HepG2 (cell line): ENCODE results near the gene RABEP1. TPM values are rescaled to one million over a fixed set of nuclear protein-coding genes. Genes with fewer than 3 reads are reported as not detected.

Source experiments
- ATAC-seq: fragments of 200-7000 bp; cut with Tn5 transposase; 3 replicates; pipeline ENCODE4 v1.9.1; 2020; ENCODE audit warnings: mild to moderate bottlenecking, moderate library complexity
- BruUV-seq: library from RNA; stranded (reverse); fragments of 400-500 nt; replicated peaks from 2 replicates; lab custom pipeline; 2021; lab: Mats Ljungman, UMichigan
- CTCF ChIA-PET: fragments of 300-600 bp; formaldehyde crosslinking; extraction: SDS; loops from one replicate; lab custom pipeline; 2021; ENCODE audit warnings: low total read pairs, inconsistent platforms, low intra/inter-chr PET ratio; lab: Yijun Ruan, JAX
- POLR2A ChIA-PET: fragments of 350-600 bp; sonication (Branson Sonifier 250); formaldehyde crosslinking; loops from one replicate; lab custom pipeline; 2020; ENCODE audit warnings: antibody characterized with exemption, inconsistent platforms; lab: Yijun Ruan, JAX
- DNase-seq: peaks from one replicate; pipeline ENCODE4 v3.0.0-alpha.2; 2015; ENCODE audit warnings: low spot score
- FAIRE-seq: peaks from 3 replicates; lab custom pipeline; 2011; peaks lifted over from hg19 to GRCh38; lab: Jason Lieb, UNC
- H2AFZ ChIP-seq: one replicate; pipeline ENCODE4 v1.6.1; 2011; ENCODE audit warnings: low read length, inconsistent platforms
- H3K27ac ChIP-seq: fragments of 300-600 bp; 3 replicates; pipeline ENCODE4 v1.8.0; 2011; ENCODE audit warnings: mixed run types, mild to moderate bottlenecking, mixed read lengths, low read length, inconsistent platforms; ENCODE audit not compliant: insufficient read depth; ENCODE audit errors: extremely low read length
- H3K27me3 ChIP-seq, 2 experiments: fragments of 200-600 bp in 1 of 2; 2 replicates in 1 of 2; 3 replicates in 1 of 2; pipeline versions ENCODE4 v1.6.0 to v1.8.0; 2011; ENCODE audit warnings: low read length in 2 of 2, mild to moderate bottlenecking in 2 of 2, moderate library complexity in 2 of 2, inconsistent platforms in 1 of 2; ENCODE audit not compliant: insufficient read depth in 2 of 2, control insufficient read depth in 1 of 2
- H3K36me3 ChIP-seq, 2 experiments: fragments of 200-600 bp in 1 of 2; replicated peaks in 1 of 2; 2 replicates in 1 of 2; 3 replicates in 1 of 2; pipeline versions ENCODE4 v1.5.1 to v1.8.0; 2011; ENCODE audit warnings: low read length in 2 of 2, inconsistent platforms in 1 of 2; ENCODE audit not compliant: insufficient read depth in 2 of 2, control insufficient read depth in 1 of 2
- H3K4me1 ChIP-seq: 2 replicates; pipeline ENCODE4 v1.5.1; 2012; ENCODE audit warnings: low read length, inconsistent platforms; ENCODE audit not compliant: insufficient read depth
- H3K4me2 ChIP-seq: 2 replicates; pipeline ENCODE4 v1.6.0; 2011; ENCODE audit warnings: low read depth, low read length, inconsistent platforms
- H3K4me3 ChIP-seq, 3 experiments: fragments of 200-600 bp in 1 of 3; sonication (generic), shearing (Covaris generic) in 1 of 3; replicated peaks in 1 of 3; 2 replicates each; pipeline ENCODE4 v1.5.1; 2011 to 2016; ENCODE audit warnings: low read length in 3 of 3, inconsistent platforms in 2 of 3, low read depth in 2 of 3, mild to moderate bottlenecking in 2 of 3, control low read depth in 1 of 3, mixed read lengths in 1 of 3; ENCODE audit not compliant: insufficient read depth in 1 of 3
- H3K79me2 ChIP-seq: one replicate; pipeline ENCODE4 v1.6.1; 2011; ENCODE audit warnings: low read length, inconsistent platforms; ENCODE audit not compliant: insufficient read depth
- H3K9ac ChIP-seq: 2 replicates; pipeline ENCODE4 v1.6.0; 2011; ENCODE audit warnings: mild to moderate bottlenecking, low read depth, low read length, inconsistent platforms; ENCODE audit not compliant: insufficient read depth
- H3K9me3 ChIP-seq: 2 replicates; pipeline ENCODE4 v1.5.1; 2012; ENCODE audit warnings: mild to moderate bottlenecking, low read length
- H4K20me1 ChIP-seq: 2 replicates; pipeline ENCODE4 v1.6.0; 2011; ENCODE audit warnings: inconsistent platforms, mild to moderate bottlenecking, low read length, moderate library complexity; ENCODE audit not compliant: insufficient read depth
- ATAD3A ChIP-seq: sonication (generic); formaldehyde crosslinking; IDR thresholded peaks from 2 replicates; pipeline ENCODE4 v1.4.0; 2020; ENCODE audit warnings: missing genetic modification reagents
- KDM1A ChIP-seq: IDR thresholded peaks from 2 replicates; pipeline ENCODE4 v1.6.1; 2016; ENCODE audit warnings: missing compliant biosample characterization
- NFE2L1 ChIP-seq: sonication (generic); formaldehyde crosslinking; IDR thresholded peaks from 2 replicates; pipeline ENCODE4 v1.4.0; 2020; ENCODE audit warnings: missing genetic modification reagents, mild to moderate bottlenecking, borderline replicate concordance
- ZFP36L2 ChIP-seq: sonication (generic); formaldehyde crosslinking; IDR thresholded peaks from 2 replicates; pipeline ENCODE4 v1.4.0; 2020; ENCODE audit warnings: missing genetic modification reagents
- ZFP62 ChIP-seq: sonication (generic); formaldehyde crosslinking; IDR thresholded peaks from 2 replicates; pipeline ENCODE4 v1.4.0; 2020; ENCODE audit warnings: missing genetic modification reagents
- ZNF10 ChIP-seq: sonication (generic); formaldehyde crosslinking; IDR thresholded peaks from 2 replicates; pipeline ENCODE4 v1.4.0; 2020; ENCODE audit warnings: mild to moderate bottlenecking, low read depth, missing genetic modification reagents, borderline replicate concordance
- ZNF282 ChIP-seq: fragments of 450-650 bp; IDR thresholded peaks from 2 replicates; pipeline ENCODE4 v1.6.1; 2018; ENCODE audit not compliant: partially characterized antibody
- ZNF552 ChIP-seq: sonication (generic); formaldehyde crosslinking; IDR thresholded peaks from 2 replicates; pipeline ENCODE4 v1.9.0; 2022; ENCODE audit warnings: missing genetic modification reagents, mild to moderate bottlenecking, borderline replicate concordance
- ZNF788 ChIP-seq: sonication (generic); formaldehyde crosslinking; IDR thresholded peaks from 2 replicates; pipeline ENCODE4 v1.5.0; 2020; ENCODE audit warnings: mild to moderate bottlenecking, missing genetic modification reagents, borderline replicate concordance
- ZSCAN25 ChIP-seq: sonication (generic); formaldehyde crosslinking; IDR thresholded peaks from 2 replicates; pipeline ENCODE4 v1.8.0; 2022; ENCODE audit warnings: mild to moderate bottlenecking, missing genetic modification reagents
- WGBS: methylation state at CpG from one replicate; pipeline ENCODE4 v1.1.6; 2017; ENCODE audit warnings: low lambda C conversion rate; 5-methylcytosine and 5-hydroxymethylcytosine counted together
- in situ Hi-C: cut with HindIII; loops from 2 replicates; pipeline ENCODE4 v1.10.0; 2017; ENCODE audit warnings: low pct_unique_long_range_greater_than_20kb; ENCODE audit not compliant: extremely low pct_ligation_motif_present
- intact Hi-C: fragments of 100-400 bp; cut with micrococcal nuclease; formaldehyde crosslinking; loops from one replicate; pipeline ENCODE4 v1.10.0; 2022; ENCODE audit not compliant: unreplicated experiment
- polyA plus RNA-seq, 8 experiments: library from polyadenylated mRNA; depleted of rRNA in 3 of 8; stranded (reverse) in 7 of 8; unstranded in 1 of 8; fragments of >200 nt; fragmentation: Illumina TruSeq in 4 of 8; extraction: Trizol in 4 of 8; gene quantifications; 2 replicates each; pipeline versions ENCODE4 v1.2.1 to v1.2.3, GENCODE V29; 2011 to 2016; ENCODE audit warnings: low read depth in 4 of 8, missing spikeins in 1 of 8, mixed read lengths in 1 of 8; ENCODE audit not compliant: insufficient read depth in 1 of 8
- total RNA-seq, 5 experiments: library from RNA; depleted of rRNA; stranded (reverse); fragments of >200 nt; fragmentation: Illumina TruSeq; extraction: Trizol; gene quantifications; 2 replicates each; pipeline ENCODE4 v1.2.3, GENCODE V29; 2016; ENCODE audit warnings: low read depth in 1 of 5
- TF ChIP-seq, protein P1 (sequence below): sonication (generic); formaldehyde crosslinking; IDR thresholded peaks from 2 replicates; pipeline ENCODE4 v1.5.0; 2020; ENCODE audit warnings: missing genetic modification reagents
- TF ChIP-seq, protein P2 (sequence below): sonication (generic); formaldehyde crosslinking; IDR thresholded peaks from 2 replicates; pipeline ENCODE4 v1.5.0; 2020; ENCODE audit warnings: mild to moderate bottlenecking, low read depth, missing genetic modification reagents, borderline replicate concordance
- TF ChIP-seq, protein P3 (sequence below), 2 experiments: sonication (generic) in 1 of 2; formaldehyde crosslinking in 1 of 2; IDR thresholded peaks; 2 replicates each; pipeline versions ENCODE4 v1.5.1 to v1.6.1; 2011 to 2020; ENCODE audit warnings: borderline replicate concordance in 1 of 2, low read depth in 1 of 2, low read length in 1 of 2, mild to moderate bottlenecking in 1 of 2, missing genetic modification reagents in 1 of 2, moderate library complexity in 1 of 2
- TF ChIP-seq, protein P4 (sequence below): sonication (generic); formaldehyde crosslinking; IDR thresholded peaks from 2 replicates; pipeline ENCODE4 v1.4.0; 2020; ENCODE audit warnings: missing genetic modification reagents
- TF ChIP-seq, protein P5 (sequence below): sonication (generic); formaldehyde crosslinking; IDR thresholded peaks from 2 replicates; pipeline ENCODE4 v1.5.0; 2020; ENCODE audit warnings: missing genetic modification reagents, mild to moderate bottlenecking, borderline replicate concordance
- TF ChIP-seq, protein P6 (sequence below): sonication (generic); formaldehyde crosslinking; IDR thresholded peaks from 2 replicates; pipeline ENCODE4 v1.4.0; 2020; ENCODE audit warnings: missing genetic modification reagents, borderline replicate concordance

RABEP1 gene
- total and polyA plus RNA-seq, 2 of the 13 experiments (the other 11 are each of a cell fraction or from before 2014, with no cell fraction given), result 13.7 to 41.5 TPM

DNA sequence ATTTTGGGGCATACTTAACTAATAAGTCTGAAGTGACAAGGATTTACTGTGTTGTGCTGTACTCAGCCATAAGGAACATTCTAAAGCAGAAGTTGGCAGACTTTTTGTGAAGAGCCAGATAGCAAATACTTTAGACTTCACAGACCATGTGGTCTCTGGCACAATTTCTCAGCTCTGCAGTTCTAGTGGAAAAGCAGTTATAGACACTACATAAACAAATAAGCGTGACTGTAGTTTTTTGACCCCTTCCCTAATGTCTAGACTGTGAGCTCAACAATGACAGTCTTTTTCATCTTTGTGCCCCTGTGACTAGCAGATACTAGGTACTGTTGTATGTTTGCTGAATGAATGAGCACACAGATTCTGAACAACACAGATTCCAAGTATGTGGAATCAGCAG is 142.8 kb downstream of the RABEP1 start:
- no peak for DNase-seq
- WGBS, result 100% methylated on average over 1 of the region's 1 CpG
- CTCF ChIA-PET, result no interaction called here
- H3K9ac ChIP-seq, result no peak overlapping the region
- no peak for ATAC-seq
- POLR2A ChIA-PET, result interaction anchor here (1.2 kb wide), 1 partner anchor 14 kb away, joined by 3 read pairs; the partner anchor contains the start of gene C1QBP
- H3K4me2 ChIP-seq, result no peak overlapping the region
- TF ChIP-seq, protein P1, sequence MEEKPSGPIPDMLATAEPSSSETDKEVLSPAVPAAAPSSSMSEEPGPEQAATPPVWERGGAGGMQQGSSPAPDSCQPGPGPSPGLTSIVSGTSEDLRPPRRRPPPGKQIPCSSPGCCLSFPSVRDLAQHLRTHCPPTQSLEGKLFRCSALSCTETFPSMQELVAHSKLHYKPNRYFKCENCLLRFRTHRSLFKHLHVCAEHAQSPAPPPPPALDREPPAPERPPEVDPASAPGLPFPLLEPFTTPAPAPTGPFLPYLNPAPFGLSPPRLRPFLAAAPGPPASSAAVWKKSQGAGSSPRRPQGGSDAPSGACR (CRISPR knock-in tag), result no peak
- TF ChIP-seq, protein P2, sequence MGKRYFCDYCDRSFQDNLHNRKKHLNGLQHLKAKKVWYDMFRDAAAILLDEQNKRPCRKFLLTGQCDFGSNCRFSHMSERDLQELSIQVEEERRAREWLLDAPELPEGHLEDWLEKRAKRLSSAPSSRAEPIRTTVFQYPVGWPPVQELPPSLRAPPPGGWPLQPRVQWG (CRISPR knock-in tag), result no peak
- TF ChIP-seq ZSCAN25 (no peak), ZNF552 (no peak), ZNF10 (CRISPR knock-in tag) (no peak), KDM1A (CRISPR knock-in tag) (no peak), ZNF282 (no peak), ZFP62 (CRISPR knock-in tag) (no peak), NFE2L1 (CRISPR knock-in tag) (no peak), ZFP36L2 (CRISPR knock-in tag) (no peak), ZNF788 (CRISPR knock-in tag) (no peak), ATAD3A (no peak)
- TF ChIP-seq, protein P3, sequence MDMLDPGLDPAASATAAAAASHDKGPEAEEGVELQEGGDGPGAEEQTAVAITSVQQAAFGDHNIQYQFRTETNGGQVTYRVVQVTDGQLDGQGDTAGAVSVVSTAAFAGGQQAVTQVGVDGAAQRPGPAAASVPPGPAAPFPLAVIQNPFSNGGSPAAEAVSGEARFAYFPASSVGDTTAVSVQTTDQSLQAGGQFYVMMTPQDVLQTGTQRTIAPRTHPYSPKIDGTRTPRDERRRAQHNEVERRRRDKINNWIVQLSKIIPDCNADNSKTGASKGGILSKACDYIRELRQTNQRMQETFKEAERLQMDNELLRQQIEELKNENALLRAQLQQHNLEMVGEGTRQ (IDR thresholded peaks at IDR 0.05; ENCODE audit: low read depth, low read length), result no peak
- TF ChIP-seq, protein P3 (CRISPR knock-in tag; IDR thresholded peaks at IDR 0.05; ENCODE audit: borderline replicate concordance), result no peak
- TF ChIP-seq, protein P4, sequence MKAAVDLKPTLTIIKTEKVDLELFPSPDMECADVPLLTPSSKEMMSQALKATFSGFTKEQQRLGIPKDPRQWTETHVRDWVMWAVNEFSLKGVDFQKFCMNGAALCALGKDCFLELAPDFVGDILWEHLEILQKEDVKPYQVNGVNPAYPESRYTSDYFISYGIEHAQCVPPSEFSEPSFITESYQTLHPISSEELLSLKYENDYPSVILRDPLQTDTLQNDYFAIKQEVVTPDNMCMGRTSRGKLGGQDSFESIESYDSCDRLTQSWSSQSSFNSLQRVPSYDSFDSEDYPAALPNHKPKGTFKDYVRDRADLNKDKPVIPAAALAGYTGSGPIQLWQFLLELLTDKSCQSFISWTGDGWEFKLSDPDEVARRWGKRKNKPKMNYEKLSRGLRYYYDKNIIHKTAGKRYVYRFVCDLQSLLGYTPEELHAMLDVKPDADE (CRISPR knock-in tag), result no peak
- TF ChIP-seq, protein P5, sequence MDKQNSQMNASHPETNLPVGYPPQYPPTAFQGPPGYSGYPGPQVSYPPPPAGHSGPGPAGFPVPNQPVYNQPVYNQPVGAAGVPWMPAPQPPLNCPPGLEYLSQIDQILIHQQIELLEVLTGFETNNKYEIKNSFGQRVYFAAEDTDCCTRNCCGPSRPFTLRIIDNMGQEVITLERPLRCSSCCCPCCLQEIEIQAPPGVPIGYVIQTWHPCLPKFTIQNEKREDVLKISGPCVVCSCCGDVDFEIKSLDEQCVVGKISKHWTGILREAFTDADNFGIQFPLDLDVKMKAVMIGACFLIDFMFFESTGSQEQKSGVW (CRISPR knock-in tag), result no peak
- TF ChIP-seq, protein P6, sequence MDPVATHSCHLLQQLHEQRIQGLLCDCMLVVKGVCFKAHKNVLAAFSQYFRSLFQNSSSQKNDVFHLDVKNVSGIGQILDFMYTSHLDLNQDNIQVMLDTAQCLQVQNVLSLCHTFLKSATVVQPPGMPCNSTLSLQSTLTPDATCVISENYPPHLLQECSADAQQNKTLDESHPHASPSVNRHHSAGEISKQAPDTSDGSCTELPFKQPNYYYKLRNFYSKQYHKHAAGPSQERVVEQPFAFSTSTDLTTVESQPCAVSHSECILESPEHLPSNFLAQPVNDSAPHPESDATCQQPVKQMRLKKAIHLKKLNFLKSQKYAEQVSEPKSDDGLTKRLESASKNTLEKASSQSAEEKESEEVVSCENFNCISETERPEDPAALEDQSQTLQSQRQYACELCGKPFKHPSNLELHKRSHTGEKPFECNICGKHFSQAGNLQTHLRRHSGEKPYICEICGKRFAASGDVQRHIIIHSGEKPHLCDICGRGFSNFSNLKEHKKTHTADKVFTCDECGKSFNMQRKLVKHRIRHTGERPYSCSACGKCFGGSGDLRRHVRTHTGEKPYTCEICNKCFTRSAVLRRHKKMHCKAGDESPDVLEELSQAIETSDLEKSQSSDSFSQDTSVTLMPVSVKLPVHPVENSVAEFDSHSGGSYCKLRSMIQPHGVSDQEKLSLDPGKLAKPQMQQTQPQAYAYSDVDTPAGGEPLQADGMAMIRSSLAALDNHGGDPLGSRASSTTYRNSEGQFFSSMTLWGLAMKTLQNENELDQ, result no peak
- in situ Hi-C loops (no loop called here), intact Hi-C loops (no loop called here)
- no TSS peak for BruUV-seq
- H3K4me3 ChIP-seq, result no peak overlapping the region
- H3K9me3 ChIP-seq, result no peaks in the 10 kb centered on the region
- H4K20me1 ChIP-seq, result no peaks in the 10 kb centered on the region; the same call in 1 of the 2 replicates
- H2AFZ ChIP-seq, result no peak overlapping the region
- H3K4me1 ChIP-seq, result peaks cover 25% of the 10 kb centered on the region
- no peak overlapping the region for H3K27ac ChIP-seq
- FAIRE-seq, result no peak
- H3K27me3 ChIP-seq, result no peaks in the 10 kb centered on the region; a peak in 1 of 5 replicates
- peaks cover 32% of the 10 kb centered on the region for H3K79me2 ChIP-seq
- peaks cover 26 to 65% of the 10 kb centered on the region in 2 experiments for H3K36me3 ChIP-seq
